ENCODE measurements around the gene MKNK1.
A peak's percentile ranks its signal among the peaks of the same experiment; 100 is the strongest.

Gene MKNK1

DNA sequence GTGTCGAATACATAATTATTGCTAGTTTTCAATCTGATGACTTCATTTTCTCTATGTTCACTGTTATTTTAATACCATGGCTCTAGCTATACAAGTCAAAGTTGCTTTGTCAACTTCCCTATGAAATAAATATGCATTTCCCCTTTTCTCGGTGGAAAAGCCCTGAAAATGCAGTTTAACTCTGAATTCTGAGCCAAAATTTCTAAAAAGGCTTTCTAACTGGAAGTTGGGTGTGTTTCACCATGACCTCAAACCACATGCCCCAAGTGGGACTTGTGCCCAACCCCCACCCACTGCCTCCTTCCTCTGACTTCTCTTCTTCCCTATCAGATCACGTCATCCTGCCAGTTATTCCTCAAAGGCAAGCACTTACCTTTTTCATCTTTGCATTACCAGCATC is 8.9 kb downstream of the MKNK1 start:
- peak; percentile 45 to 67 for DNase-seq

DNA sequence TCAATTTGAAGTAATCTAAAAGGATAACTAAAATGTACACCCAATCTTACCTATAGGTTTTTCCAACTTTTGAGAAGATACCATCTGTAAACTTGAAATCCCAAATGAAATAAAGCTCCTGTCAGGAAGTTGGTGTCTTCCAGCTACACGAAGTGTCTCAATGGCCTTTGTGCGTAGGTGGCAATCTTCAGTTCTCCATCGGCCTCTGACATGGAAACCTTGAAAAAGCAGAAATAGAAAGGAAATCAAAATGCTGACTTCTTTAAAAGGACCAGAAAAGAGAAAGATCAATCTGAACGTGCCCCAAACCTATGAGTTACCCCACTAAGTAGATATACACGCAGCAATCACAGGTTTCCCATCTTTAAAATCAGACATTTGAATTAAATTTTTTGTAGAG is 10.0 kb downstream of the MKNK1 start:
- no peak for DNase-seq

DNA sequence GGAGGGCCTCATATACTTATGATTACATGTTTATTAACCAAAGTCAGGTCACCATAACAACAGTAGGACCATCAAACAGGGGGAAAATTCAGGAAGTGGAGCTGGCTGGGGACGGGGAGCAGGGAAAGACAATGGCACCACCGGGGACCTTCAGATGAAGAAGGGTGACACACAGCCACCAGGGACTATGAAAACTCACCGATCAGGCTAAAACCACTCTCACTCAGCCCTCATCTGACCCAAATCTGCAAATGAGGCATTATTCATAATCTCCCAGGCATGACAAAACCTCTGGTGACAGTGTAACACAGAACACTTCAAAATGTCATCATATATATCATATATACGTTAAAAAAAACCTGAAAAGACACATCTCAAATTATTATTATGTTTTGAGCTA is 11.2 kb downstream of the MKNK1 start:
- no peak for DNase-seq

DNA sequence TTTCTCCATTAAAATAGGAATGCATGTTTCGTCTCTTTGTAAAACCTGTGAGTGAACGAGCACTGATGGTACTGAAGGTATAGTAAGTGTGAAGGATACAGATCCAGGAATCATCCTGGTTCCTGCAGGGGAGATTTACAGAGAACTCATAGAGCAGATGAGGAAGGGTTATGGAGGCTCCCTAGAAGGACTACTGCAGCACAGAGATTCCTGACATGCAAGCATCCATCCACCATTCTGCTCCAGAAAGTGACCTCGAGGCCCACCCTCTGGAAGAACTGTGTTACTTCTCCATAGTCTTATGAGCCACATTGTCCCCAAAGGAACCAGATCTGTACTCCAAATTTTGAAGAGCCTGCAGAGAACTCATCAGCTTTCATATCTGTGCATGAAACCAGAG is 14.5 kb downstream of the MKNK1 start:
- DNase-seq = no peak

DNA sequence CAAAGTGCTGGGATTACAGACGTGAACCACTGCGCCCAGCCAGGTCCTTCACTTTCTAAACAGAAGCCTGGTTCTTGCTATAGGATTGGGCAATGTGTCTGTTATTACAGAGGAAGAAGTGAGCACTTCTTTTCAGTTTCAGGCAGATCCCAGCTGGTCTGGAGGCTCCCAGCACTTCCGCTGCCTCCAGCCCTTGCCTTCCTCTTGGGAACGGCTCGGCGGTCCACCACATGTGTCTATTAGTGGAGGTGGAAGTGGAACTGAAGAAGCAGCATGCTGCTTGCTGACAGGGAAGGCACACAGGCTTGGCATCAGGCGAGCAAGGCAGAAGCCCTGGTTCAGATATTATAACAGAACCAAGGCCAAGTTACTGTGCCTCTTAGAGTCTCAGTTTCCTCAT is 17.0 kb downstream of the MKNK1 start:
- DNase-seq = peak in 1 of 2 donors; percentile 20

DNA sequence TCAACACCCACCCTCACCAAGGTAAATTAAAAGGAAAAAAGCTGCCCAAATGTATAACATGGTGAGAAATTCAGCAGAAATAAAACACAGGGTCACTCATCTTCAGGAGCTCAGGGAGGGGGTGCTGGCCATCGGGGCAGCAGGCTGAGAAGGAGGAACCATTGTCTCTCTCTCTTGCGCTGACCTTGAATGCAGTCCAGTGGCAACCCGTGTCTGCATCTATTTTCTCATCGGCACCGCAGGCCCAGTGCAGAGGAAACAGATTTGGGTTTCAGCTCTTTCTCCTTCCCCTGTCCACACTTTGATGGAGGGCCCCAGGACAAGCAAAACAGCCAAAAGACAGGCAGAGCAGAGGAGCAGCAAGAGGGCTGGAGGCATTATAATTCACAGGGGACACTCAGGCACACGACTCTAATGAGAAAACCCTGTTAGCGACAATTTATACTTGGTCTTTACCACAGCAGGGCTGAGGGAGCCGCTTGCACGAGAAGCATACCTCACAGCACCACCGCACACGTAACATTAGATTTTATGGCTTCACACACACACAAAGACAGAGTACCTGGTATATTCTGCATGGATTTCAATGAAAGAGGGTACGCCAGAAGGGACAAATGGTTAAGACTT is 18.6 kb downstream of the MKNK1 start:
- no peak for DNase-seq

DNA sequence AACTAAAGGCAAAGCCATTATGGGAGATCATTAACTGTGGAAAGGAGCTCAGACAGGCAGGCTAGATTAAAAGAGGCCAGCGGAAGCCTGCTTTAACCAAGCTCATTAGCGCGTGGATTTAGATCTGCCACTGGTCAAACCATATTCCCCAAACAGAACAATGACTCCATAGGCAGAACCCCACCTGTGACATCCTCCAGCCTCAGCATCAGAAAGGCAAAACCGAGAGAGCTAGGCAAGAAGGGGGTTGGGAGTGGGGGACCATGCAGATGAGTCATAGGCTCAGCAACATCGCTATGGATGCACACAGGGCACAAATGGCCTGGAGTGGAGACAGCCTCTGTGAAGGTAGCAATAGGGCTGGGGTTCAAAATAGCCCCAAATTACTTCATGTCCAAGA is 20.6 kb downstream of the MKNK1 start:
- DNase-seq = no peak

DNA sequence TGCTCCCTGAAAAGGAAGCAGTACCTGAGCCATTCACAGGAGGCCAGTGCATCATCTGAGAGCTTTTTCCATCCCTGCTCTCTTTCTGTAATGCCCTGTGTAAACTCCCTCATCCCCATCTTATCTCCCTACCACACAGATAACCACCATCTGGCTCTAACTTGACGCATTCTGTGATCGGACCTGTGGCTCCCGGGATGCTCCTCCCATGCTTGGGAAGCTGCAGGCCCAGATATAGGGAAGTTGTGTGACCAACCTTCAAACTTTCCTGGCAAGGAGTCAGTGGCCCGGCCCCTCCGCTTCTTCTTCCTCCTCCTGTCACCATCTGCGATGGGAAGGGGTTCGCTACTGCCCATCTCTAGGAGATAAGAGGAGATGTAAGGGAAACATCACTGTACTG is 21.1 kb downstream of the MKNK1 start:
- DNase-seq = no peak

DNA sequence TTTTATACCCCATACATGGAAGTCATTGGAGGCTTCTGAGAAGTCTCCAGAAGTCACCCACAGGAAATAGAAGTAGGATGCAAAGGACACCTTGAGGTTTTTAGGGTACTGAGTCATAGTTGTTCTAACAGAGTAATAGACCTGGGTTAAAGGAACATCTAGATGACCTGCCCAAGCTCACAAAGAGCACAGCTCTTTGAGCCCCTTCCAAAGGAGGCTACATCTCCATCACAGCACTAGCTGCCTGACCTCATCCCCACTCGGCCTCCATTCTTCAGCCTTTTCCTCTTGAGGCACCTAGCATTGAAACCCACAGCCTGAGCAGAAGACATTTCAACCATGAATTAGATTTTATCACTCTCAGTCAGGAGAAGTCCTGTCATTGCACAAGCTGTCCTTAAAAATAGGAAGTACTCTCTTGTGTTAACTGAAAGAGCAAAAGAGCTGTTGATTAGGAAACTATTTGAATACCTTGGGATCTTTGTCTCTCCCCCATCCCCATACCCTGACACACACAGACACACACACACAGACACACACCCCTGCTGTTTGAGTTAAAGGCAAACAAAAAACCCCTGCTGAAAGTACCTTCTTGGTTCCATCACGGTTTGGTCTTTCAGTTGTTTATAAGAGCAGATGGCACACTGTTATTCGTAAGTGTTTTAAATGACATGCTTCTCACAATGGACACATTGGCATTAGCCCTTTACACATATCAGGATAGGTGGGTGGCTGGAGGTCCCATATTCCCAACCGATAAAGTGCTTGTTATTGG is 22.2 kb downstream of the MKNK1 start:
- DNase-seq = peak in 1 of 2 donors; percentile 23

DNA sequence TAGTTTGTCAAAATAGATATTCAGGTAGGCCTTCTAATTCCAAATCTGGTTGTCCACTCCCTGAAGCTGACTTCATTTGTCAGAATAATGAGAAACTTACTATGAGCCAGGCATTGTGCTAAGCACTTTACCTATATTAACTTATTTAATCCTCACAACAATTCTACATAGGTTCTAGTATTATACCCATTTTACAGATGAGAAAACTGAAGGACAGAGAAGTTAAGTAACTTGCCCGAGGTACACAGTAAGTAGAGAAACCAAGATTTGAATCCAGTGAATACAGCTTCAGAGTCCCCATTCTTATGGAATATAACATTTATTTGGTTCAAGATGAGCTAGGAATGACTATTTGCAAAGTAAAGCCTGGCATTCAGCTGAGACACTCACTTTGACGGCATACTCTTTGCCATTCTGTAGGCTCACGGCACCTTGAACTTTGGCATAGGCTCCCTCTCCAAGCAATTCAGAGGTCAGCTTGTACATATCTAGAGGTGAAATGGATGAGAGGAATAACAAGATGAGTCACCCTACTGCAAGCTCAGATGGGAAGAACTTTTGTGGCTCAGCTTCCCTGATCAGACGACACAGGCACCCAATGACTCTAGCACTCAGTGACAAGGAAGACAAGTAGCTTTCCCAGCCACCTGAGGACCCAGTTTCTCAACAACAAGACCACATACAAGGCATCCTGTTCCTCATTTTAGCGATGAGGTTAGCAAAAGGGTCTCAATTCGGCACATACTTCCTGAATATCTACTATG is 23.7 kb downstream of the MKNK1 start:
- no peak for DNase-seq

DNA sequence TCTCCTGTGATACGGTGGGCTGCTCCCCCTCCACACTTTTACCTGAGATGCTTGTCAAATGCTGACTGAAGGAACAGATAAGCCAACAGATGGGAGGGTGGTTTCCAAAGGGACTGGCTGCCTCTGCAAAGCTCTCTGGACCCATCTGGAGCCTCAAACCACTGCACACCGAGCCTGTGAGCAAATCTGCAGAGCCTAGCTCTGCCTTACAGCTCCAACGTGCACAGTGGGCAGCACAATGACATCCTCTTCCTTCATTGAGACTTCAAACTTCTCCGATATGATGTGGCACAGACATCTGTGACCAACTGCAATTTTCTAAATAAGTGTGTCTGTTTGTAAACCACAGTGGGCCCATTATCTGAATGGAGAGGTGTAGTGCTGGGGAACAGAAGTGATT is 26.4 kb downstream of the MKNK1 start:
- no peak for DNase-seq

DNA sequence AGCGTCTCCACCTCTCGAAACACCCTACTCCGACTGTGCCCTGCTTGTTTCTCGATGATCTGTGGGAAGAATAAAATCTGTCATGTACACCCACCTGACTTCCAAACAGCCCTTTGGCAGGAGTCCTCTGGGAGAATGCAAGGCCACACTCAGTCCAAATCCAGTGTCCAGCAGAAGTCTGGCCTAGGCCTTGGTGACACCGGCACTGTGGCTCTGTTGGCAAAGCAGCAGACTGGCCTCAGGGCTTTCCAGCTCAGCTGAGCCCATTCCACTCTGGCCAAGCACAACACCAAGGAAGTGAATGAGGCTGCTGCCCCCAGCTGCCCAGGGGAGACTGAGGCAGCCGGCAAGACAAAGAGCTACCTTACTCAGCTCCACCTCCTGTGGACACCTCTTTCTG is 27.5 kb downstream of the MKNK1 start:
- DNase-seq = no peak

DNA sequence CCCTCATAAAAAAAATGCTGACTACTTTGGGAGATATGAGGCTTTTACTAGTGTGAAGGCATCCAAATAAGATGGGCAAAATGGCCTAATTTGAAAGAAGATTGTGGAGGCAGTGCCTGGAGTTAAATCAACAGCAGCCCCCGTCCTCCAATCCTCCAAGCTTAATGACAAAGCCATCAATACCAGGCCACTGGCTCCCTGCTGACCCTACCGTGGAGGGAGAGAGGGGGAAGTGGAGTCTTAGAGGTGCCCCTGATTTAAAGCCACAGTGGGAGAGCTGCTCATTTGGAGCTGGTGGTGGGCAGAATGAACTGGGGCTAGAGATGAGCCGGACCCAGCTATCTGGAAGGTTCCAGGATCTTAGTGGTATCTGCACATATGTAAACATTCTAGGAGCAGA is 28.3 kb downstream of the MKNK1 start:
- DNase-seq = no peak

DNA sequence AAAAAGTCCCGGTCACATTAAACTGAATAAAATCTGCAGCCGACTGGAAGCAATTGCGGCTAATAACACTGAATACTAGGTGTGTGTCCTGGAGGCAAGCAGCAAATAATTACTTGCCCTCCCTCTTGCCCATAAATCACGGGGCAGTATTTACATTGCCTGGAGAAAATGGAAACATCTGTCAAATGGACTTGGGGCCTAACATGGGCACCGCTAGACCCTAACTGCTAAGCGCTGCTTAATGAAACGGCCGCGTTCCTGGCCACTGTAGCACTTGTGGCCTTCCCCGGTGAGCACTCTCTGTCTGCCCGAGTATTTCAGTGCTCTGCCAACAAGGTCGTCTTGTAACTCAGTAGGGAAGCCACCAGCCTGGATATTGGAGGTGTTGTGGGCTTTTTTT is 28.8 kb downstream of the MKNK1 start:
- DNase-seq = no peak

DNA sequence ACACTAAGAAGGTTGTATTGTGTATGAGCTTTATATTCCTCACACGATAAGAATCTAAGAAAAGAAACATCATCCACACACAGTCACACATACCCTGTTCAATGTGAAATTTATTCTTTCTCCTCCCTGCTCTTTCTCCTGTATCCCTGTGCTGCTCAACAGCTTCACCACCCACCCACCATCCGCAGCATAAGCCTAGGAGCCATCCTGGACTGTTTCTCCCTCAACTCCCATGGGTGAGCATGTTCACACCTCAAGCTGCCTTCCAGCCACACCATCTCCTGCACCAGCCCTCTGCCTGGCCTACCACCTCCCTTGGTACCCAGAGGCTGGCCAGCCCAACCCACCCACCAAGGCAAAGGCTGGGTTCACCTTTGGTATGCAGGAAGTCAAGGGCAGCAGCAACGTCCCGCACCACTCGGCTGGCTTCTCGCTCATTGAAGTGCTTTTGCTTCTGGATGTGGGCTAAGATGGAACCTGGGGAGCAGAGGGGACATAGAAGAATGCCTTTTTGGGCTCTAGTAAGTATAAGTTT is 32.3 kb downstream of the MKNK1 start:
- no peak for DNase-seq

DNA sequence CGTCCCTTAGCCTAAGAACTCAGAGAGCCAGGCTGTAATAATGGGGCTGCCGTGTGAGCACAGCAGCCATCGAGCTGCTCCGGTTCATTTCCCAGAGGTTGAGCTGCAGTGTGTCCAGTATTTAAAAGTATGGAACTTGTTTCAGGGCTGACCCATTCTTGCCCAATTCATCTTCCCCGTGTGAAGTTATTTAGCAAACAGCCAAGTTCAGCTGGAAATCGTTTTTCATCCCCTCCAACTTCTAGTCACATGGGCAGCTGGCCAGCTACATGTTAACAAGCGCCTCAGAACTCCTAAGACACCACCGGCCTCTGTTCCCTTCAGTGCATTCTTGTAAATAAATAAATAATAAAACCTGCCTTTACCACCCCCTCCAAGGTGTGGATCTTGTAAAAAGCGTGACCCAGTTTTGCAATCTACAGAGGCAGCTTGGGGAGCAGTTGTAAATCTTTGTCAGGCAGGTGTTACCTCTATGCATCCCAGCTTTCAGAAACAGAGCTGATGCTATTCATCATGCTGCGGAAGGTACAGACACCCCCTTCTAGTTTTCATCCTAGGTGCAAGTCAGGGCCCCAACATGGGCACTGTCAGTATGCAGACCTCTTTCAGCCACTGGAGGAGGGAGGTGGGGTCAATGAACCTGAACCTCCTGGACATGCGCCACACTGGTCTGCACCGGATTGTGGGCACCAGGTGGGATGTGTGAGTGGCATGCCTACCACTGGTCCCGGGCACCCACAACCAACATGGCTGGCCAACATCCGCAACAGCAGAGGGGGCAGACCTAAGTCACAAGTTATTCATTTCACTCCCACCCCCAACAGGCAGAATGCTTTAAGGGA is 34.0 kb downstream of the MKNK1 start:
- DNase-seq = no peak

DNA sequence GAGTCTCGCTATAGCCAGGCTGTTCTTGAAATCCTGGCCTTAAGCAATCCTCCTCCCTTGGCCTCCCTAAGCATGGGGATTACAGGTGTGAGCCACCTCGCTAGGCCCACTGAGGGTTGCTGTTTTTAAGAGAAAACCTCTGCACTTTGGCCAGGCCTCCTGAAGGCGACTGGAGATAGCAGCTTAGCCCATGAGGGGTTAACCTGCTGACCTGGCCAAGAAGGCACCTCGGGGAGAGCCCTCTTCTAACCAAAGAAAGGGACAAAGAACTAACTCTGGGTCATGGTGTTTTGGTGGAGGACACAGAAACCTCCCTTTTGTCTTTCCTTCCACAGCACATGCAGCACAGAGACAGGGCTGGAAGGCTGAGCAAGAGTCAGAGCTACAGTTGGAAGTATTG is 35.0 kb downstream of the MKNK1 start:
- no peak for DNase-seq

DNA sequence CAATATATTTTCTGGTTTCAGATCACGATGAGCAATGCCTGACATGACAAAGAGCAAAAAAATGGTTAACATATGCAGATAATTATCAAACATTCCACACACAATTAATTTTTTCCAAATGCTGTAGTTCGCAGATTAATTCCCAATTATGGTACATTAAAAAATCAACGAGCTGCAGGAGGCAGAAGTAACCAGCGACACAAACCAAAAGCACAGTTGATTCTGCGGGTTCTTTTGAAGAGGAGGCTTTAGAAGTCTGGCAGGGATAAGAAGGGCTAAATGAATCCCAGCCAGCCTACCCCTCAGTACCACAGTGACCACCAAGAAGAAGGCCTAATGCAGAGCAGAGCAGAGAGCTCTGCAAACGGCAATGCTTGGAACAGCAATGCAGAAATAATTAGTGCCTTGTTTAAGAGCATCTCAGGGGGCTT is 35.6 kb downstream of the MKNK1 start:
- DNase-seq = no peak

DNA sequence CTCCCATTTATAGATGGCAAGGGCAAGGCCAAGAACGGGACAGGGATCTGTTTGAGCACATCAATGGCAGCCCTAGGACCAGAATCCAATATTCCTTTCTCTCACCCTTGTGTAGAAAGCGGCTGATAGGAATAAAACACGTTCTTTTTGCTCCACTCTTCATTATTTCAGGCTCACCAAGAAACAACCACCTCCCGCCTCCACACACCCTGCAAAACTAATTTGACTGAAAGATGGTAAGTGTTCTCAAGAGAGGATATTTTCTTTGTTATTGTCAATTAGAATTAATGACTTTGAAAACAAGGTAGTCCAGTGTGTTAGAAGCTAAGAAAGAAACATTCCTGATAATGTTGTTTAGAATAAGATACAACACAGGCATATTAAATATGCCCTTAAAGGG is 40.7 kb downstream of the MKNK1 start:
- no peak for DNase-seq

DNA sequence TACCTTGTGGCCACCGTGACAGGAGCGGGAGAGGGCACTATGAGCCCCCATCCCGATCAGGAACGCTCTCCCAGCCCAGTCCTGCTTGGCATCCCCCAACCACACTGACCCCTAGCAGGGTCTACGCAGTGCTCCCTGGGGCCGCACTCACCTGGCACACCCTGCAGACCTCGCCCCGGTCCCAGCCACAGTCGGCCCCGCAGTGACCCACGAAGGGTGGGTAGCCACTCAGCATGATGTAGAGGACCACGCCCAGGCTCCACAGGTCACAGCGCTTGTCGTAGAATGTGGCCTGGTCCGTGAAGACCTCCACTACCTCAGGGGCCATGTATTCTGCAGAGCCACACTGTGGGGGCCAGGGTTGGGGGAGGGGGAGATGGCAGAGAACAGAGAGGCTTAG is 41.6 kb downstream of the MKNK1 start:
- DNase-seq = no peak

DNA sequence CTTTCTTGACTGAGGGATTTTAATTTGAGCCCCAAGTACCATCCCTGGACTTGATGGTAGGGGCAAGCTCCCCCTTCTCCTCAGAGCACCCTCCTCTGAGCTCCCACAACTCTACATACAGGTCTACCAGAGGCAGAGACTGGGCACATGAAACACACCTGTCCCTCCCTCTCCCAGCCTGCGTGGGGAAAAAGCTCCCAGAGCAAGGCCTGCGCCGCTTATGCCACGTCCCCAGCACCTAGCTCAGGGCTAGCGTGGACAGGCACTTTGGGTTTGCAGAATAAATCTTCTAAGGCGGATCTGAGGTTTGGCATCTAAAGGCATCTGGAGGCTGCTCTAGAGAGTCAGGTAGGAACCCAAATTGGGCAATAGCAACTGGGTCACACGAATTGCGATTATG is 45.1 kb downstream of the MKNK1 start:
- no peak for DNase-seq

DNA sequence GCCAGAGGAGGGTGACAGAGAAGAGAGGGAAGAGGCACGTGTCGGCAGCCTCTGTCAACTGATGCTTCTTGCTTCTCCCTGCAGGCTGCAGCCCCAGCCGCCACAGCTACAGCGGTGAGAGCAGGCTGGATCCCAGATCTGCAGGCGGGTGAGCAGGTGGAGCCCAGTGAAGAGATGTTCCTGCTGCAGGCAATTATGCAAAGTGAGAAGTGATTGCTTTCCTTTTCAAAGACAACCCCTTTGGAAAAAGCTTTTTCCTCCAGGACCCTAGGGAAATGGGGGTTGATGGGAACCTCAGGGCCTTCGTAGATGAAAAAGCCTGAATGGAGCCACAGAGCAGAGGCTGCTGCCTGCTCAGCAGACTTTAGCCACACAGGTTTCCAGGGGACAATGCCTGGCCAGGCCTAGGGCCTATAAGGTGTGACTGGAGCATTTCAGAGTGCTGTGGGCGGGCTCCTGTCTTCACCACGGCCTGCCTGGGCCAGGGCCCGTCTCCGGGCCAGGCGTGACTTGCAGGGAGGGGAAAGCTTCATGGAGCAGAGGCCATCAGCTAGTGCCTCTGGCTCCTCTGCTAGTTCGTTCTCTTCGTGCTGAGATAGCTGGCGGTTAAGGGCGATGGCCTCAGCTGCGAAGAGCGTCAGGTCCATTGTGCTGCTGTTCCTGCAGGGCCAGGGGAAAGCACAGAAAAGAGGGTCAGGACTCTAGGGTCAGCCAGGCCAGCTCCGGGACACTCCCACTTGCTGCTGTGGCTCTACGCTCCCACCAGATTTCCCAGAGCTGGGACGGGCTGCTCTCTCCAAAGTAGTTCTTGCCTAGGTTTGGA is 45.7 kb downstream of the MKNK1 start:
- DNase-seq = no peak
